Fibroblast of skin of left quadriceps (primary cell): ENCODE results near the gene HOXD9.

ENCODE experiments used
- DNase-seq, 2 experiments: peaks; one replicate each; pipeline ENCODE4 v3.0.0-alpha.2; 2013; ENCODE audit warnings: low read depth in 2 of 2

HOXD9 gene

GRCh38 chr2:176137906-176138305, 15.4 kb downstream of the HOXD9 start:
- no peak for DNase-seq

DNA sequence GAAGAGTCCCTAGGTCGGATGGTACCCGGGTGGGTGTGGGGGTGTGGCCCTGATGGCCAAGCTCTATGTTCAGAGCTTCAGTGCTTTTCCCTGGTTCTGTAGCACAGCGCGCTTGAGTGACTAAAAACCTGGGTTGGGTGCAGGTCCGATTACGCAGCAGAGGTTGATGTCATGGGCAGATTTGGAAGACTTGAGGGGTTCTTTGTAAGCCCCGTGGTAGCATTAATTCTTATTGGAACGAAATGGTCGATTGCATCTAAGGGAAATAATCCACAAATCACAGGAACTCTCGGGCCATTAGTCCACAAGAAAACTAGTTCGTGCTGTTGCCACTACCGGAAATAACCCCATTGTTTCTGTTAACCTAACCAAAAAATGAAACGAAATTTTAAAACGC, 16.0 kb downstream of the HOXD9 start:
- no peak for DNase-seq

DNA sequence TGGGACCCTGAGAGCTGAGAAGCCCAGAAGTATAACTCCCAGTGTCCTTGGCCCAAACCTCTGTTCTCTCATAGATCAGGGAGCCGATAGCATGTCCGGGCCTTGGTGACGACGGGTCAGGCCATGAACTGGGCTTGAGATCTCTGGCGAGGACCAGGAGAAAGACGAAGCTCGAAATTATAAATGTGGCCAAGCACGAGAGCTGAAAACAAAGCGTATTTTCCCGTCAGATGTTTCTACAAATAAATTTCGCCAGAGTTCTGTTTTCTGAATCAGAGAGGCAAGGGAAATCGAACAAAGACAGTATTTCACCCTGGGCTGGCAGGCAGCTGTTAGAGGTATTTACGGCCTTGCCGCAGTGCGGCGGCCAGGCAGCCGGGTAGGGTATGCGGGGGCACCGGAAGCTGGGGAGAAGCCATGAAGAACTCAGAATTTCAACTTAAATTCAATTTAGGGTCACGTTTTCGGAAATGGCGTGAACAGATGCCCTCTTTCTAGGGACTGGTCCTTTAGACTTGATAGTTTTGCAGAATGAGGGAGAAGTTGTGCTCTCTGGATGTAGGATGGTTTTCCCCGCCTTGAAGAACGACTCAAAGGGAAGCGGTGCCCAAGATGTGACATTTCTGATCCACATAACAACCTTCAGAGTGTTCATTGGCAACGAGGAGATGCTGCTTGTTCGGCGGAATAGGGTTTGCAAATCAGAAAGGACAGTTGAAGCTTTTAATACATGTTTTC, 16.6 kb downstream of the HOXD9 start:
- DNase-seq, result no peak

DNA sequence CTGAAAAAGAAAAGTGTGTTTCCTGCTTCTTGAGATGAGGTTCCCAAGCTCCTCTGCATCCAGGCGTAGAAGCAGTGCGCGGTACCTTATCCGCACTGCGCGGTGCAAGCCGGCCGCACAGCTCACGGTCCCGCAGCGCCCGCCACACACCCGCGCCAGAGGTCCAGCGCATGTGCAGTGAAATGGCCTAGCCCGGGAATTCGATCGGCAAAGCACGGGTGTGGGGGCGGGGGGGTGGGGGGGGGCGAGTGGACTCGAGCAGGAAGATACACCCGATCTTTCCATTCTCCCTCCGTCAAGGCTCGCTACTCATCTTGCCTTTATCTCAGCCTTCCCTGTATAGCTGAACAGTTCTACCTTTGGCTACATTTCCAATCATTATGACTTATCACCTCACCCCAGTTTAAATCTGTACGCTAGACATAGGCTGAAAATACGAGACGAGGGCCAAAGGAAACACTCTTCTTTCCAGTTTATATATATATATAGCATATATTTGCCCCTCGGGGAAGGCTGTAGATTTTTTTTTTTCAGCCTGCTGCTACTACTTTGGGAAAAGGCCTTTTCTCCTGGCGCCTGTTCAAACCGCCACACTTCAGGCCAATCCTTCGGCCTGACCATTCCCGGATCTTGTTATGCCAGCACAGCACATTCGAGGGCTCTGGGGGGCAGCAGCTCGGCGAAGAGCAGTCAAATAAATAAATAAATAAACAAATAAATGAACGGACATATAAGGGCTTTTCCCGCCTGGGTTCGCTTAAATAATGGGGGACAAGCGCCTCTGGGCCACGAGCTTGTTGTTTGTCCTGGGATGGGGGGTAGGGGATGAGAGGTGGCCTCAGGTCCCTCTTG, 17.4 kb downstream of the HOXD9 start:
- DNase-seq, result no peak

DNA sequence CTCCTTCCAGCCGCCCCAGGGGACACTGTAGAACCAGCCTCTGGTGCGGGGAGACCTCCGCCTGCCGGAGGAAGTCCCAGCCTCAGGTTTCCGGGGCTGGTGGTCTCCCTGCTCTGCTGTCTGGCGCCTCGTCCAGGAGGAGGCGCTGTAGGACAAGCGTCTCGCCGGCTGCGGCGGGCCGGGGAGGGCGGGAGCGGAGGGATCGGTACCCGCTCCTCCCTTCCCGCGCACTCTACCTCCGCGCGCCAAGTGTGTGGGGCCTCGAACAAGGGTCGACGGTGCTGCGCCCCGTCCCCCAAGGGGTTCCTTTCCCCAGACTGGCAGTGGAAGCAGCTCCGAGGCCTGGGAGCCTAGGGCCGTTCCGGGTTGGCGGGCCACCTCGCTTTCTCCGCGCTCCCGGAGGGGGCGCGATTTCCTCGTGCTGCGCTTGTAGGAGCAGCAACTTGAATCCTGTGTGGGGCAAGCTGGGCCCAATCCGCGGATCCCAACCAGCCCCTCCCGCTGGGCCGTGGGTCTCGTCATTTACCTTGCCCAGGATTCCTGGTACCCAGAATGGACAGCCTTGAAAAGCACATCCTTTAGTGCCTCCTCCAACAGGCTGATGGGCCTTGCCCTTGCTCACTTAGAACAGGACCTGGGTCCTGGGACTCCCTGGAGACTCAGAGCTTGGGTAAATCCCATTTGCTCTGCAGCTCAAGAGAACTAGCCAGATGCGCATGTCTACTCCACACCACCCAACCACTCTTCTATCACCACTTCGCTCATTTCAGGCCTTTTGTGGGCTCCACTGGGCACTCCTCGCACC, 18.2 kb downstream of the HOXD9 start:
- no peak for DNase-seq

- DNase-seq, result no peak
Measured at GRCh38 chr2:176142281-176142680, 19.8 kb downstream of the HOXD9 start.

DNA sequence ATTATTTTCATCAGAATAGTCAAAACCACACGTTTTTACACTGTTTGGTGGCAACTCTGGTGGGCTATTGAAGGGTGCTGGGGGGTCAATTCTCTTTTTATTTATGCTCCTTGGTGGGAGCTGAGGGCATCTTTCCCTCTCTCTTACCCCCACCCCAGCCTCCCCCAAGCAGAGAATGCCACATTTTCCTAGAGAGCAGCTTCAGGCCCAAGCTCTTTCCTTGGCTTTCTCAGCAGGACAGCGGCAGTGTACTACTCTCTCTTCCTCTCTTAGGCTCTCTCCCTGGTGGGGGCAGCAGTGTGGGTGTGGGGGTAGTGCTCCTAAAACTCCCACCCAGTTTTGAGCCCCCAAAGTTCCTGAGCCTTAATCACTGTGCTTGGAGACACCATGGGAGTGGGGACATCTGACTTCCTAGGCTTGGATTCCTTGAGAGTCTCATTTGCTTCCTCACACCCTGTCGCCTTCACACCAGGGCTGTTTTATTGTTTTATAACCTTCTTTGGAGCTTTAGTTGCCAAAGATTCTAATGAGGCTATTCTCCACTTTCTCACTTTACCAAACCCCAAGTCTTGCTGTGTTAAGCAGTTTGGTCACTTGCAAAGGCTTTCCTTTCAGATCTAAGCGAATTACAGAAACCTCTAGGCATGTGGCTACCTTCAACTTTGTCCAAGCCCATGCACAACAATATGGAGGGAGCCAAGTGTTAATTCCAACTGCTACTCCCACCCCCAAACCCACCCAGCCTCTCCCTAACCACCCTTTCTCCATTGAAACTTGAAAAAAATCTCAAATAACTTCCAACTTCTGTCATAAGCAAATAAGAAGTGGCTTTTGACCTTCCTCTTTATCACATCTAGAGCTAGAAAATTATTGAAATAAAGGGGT, 22.8 kb downstream of the HOXD9 start:
- DNase-seq, result no peak

GRCh38 chr2:176146101-176146500, 23.6 kb downstream of the HOXD9 start:
- DNase-seq, result no peak

- DNase-seq, result no peak
Measured at GRCh38 chr2:176146645-176147044, 24.1 kb downstream of the HOXD9 start.

DNA sequence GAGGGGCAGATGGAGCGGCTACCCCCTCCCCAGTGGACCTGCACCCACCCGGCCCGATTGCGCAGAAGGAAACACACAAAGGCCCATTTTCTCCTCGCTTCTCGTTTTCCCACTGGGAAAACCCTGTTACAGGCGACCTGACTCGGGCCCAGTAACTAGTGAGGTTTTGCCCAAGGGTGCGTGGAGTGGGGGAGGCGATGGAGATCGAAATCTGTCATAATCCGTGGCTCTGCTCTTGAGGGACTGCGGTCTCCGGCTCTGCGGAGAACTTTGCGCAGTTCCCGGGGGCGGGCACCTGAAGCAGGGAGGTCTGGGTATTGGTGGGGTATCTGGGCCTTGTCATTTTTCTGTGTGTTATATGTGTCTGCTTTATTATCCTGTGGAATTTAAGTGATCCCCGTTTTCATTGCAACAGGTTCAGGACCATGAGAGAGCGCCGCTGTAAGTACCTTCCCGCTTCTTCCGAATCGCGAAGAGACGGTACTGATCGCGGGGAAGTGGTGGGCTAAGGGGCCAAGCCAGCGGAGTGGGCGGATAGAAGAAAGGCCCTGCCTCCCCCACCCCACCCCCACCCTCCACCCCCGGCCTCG, 24.8 kb downstream of the HOXD9 start:
- DNase-seq, result no peak

DNA sequence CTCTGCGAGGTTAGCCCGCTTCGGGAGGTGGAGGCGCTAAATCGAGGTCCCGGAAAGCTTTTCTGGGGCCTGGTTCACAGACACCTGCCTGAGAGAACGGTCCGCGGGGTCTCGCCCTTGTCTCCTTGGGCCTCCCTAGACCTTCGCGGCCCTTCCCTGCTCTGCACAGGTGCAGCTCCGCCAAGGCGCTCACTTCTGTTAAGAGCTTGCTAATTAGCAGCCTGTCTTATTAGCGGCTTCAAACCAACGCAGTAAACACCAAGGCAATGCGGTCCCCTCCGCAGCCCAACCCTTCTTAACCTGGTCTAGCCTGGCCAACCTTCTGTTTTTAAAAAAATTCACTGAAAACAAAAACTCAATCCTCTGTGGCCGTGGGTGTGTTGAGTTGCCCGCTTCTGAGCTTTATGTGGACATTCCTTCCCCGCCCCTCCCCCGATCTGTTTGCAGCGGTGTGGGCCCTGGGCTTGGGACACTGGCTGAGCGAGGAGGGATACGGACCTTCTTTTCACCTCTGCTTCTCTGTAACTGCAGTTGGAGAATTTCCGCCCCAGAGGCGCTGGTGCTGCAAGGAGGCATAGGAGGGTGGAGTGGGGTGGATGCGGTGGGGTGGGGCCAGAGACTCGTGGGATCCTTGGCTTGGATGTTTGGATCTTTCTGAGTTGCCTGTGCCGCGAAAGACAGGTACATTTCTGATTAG, 25.4 kb downstream of the HOXD9 start:
- no peak for DNase-seq

DNA sequence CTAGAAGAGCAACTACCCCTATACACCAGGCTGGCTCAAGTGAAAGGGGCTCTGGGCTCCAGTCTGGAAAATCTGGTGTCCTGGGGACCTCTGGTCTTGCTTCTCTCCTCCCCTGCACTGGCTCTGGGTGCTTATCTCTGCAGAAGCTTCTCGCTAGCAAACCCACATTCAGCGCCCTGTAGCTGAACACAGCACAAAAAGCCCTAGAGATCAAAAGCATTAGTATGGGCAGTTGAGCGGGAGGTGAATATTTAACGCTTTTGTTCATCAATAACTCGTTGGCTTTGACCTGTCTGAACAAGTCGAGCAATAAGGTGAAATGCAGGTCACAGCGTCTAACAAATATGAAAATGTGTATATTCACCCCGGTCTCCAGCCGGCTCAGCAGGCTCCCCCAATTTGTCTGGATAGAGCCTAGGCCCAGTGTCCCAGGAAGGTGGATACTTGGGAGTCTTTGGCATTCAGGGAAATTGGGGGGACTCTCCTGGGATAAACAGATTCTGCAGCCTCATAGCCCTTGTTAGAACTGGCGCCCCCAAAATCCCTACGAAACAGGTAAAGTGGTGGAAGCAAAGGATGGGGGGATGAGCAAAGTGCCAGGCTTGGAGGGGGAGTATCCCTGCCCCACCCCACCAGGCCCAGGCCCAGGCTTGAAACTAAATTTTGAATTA, 26.4 kb downstream of the HOXD9 start:
- DNase-seq, result no peak

GRCh38 chr2:176149481-176149938, 27.0 kb downstream of the HOXD9 start:
- DNase-seq, result no peak

GRCh38 chr2:176149939-176150583, 27.5 kb downstream of the HOXD9 start:
- no peak for DNase-seq

GRCh38 chr2:176150584-176151441, 28.3 kb downstream of the HOXD9 start:
- DNase-seq, result no peak

DNA sequence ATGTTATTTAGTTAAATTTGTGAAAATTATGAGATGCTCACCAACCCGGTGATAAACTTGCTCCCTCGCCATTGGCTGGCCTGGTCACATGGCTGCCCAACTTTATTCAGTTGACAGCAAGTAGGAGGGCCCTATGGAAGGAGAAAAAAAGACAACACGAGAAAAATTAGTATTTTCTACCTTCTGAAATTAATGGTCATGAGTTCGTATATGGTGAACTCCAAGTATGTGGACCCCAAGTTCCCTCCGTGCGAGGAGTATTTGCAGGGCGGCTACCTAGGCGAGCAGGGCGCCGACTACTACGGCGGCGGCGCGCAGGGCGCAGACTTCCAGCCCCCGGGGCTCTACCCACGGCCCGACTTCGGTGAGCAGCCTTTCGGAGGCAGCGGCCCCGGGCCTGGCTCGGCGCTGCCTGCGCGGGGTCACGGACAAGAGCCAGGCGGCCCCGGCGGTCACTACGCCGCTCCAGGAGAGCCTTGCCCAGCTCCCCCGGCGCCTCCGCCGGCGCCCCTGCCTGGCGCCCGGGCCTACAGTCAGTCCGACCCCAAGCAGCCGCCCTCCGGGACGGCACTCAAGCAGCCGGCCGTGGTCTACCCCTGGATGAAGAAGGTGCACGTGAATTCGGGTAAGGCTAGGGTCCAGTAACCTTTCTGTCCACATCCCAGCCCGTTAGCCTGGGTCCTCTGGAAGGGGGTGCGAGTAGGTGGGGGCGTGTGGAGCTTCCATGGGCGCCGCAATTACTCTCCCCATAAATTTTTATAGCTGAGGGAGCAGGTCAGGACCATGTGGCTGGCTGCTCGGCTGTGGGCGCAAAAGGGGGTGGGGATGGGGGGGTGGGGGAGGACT, 29.1 kb downstream of the HOXD9 start, which contains the start of gene HOXD4:
Gene HOXD4 (plus strand): TSS at position 109 of the 846 bp plus-strand sequence. CDS start 84 bp downstream, at position 193.
- DNase-seq, result no peak
